ENCODE measurements around the gene GYPC.
A peak's percentile ranks its signal among the peaks of the same experiment; 100 is the strongest.
"Not testable (repeated sequence)": the region's sequence is repeated elsewhere in the genome, so short reads cannot be mapped to it uniquely, and the experiment has no call there.

GYPC gene

DNA sequence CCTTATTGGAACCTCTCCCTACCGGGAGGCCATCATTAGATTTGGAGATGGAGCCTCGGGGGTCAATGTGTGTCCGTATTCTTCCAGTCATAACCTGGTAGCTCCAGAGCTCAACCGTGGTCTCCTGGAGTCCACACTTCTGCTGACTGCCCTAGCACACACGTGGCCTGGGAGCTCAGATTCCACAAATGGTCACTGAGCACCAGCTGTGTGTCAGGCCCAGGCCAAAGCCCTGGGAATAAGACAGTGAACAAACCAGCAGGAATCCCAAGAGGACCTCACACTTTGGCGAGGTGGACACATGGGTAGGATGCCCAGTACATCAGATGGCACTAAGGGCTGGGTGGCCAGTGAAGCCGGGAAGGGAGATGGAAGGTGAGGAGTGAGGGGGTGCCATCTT lies 15.5 kb downstream of the GYPC start:
- no peak for DNase-seq (ENCODE audit: low spot score)

DNA sequence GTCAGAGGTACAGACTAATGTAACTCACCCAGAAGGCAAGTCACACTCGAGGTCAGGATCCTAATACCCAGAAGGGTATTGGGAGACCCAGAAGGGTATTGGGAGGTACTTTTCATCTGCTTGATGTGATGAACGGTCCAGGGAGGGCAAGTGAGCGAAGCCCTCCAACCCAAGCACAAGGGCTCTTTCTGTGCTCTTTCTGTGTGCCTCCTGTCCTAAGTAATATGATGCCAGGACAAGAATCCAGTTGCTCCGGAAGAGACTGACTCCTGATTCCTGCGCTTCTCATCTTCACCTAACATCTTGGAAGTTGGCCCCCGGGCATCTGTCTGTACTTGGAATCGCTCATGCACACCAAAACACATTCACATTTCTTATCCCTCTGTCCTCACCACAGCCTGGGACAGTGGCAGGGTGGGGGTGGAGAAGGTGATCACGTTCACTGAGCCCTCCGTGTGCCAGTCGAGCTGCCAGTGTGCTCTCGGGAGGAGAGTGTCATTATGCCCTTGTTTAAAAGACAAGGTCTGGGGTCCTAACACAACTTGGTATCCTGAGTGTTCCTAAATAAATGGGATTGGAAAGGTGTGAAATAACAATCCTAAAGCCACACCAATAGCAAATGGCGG lies 17.1 kb downstream of the GYPC start:
- DNase-seq (ENCODE audit: low spot score), result no peak

DNA sequence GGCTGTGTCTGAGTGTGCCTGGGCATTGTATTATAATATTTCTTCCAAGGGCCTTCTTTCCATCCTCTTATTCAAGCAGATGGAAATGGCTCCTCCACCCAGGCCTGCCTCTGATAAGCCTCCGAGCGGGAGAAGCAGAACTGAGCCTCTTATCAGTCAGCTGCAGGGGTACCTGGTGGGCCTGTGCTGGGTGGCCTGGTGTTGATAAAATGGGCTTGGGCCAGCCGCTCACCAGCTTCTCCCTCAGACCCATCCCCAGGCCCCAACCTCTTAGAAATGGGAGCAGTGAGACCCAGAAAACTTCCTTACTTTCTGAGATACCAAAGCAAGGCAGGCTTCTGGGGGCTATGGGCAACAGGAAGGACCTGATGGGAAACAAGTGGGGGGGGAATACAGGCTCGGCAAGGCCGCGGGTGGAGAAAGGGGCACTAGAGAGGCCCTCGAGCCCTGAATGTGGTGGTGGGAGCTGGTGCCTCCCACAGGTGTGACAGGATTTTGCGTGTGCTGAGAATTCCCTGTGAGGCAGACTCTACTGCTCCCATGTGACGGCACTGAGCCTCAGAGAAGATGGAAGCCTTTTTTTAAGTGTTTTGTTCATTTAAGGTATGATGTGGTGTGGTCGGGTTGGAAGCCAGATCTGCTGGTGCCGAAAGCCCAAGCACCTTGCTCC lies 18.3 kb downstream of the GYPC start:
- DNase-seq (ENCODE audit: low spot score), result no peak

DNA sequence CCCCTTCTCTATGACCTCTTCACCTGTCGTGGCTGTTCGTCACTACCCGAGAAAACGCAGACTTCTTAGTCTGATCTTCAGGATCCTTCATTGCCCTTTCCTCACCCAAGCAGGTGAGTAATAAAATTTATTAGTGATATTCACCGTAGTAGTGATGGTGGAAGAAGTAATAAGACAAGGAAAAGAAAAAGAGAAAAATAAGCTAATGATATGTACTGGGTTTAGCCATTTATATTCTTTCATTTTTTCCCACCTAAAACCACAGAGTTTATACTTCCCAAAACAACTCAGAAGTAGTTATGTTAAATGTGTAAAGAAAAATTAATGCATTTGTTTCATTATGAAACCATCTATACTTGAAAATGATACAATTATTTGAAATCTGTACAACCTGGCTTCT lies 19.7 kb downstream of the GYPC start:
- no peak for DNase-seq (ENCODE audit: low spot score)

DNA sequence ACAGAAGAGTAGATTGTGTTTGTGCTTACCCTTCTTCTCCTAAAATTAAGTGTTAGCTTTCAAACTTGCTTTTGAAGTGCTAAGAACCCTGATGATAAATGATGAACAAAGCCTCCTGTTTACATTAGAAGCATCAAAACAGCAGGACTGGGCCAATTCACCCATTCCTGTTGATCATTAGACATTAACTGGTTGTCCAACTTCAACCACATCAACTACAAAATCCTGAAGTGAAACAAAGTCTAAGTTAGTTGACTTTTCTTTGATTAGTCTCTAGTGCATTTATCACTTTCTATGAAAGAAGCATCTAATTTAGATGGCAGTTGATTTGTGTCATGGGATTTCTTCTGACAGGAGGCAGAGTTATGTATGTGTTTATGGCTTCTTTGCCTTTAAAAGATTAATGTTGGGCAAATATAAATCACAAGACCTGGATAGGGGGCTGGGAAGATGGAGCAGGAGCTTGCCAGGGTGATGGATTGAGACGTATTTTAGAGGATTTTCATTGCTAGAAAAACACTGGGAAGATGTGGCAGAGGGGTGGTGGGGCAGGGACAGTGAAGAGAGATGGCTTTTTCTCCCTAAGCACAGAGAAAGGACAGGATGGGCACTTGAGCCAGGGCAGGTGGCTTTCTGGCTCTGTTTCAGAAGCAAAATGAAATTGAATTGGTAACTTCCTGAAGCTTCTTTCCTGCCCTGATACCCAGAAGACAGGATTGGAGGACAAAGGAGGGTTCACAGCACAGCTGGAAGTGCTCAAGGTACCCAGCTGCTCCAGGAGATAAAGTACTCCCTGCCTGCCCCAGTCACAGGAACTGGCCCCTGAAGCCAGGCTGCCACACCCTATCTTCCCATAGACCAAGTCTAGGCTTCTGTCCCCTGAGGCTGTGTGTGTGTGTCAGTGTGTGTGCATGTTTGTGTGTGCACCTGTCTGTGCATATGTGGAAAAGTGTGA lies 20.5 kb downstream of the GYPC start:
- DNase-seq (ENCODE audit: low spot score), result no peak

DNA sequence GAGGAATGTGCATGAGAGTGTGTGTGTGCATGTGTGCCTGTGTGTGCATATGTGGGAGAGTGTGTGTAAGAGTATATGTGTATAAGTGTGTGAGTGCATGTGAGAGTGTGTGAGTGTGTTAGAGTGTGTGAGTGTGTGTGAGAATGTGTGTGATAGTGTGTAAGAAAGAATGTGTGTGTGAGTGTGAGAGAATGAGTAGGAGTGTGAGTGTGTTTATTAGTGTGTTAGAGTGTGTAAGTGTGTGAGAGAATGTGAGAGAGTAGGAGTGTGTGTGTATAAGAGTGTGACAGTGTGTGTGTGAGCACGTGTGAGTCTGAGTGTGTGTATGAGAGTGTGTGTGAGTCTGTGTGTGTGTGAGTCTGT lies 21.2 kb downstream of the GYPC start:
- no peak for DNase-seq (ENCODE audit: low spot score)

DNA sequence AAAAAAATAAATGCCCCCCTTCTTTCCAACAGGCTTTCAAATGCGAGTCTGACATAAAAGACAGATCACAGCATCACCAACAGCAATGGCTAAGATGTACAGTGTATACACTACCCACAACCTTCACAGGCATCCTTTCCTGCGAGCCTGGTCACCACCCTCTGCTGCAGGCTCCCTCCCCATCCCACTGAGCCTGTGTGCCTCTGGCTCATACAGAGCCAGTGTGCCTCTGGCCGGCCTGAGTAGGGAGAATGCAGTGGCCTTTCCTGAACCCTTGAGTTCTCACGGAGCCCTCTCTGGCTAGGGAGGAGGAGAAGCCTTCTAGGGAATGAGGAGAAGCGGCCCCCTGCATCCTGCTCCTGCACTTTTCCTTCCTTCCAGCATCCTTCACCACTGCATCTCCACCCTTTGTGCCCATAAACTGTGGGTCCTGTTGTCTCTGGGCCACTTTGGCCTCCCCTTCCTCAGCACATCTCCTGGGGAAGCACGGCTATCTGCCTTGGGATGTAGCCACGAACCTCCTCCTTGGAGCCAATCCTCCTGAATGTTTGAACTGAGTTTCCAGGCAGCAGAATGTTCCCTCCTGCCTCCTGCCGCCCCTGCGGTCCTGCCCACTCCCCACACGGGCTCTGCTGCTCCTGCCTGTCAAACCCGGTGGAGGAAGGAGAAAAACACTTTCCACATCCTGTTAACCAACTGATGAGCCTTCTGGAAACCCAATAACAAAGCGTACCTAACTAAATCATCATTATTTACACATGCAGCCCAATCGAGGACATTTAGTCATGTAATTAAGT lies 22.5 kb downstream of the GYPC start:
- no peak for DNase-seq (ENCODE audit: low spot score)

DNA sequence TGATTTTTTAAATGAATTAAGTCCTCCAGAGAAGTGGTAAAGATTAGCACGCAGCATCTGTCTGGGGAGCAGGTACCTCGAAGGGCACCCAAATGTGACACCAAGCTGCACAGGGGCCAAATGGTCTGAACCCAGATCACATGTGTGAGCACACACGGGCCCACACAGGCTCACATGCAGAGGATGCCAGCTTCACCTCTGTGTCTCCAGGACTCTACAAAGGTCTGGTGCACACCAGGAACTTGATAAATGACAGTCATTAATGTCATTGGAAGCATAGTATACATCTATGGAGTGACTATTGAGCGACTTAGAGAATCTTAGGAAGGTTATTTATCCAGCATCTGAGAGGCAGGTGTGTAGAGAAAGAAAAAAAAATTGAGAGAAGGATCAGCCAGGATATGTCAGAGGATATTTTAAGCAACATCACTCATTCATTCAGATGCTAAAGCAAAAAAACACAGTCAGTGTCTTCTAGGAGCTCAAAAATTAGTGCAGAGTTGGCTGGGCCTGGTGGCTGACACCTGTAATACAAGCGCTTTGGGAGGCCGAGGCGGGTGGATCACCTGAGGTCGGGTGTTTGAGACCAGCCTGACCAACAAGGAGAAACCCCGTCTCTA lies 23.2 kb downstream of the GYPC start:
- no peak for DNase-seq (ENCODE audit: low spot score)

DNA sequence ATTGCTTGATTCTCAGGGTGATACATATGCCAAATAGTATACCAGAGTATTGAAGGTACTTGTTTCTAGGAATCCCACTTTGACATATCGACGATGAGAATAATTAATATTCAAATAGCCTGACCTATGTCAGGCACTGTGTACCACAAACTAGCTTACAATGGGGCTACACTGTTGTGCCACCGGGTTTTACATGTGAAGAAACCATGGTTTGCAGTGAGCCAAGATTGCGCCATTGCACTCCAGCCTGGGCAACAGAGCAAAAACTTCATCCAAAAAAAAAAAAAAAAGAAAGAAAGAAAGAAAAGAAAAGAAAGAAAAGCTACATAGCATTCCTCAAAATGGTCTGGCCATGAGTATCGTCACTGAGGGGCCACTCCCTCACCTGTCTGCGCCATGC lies 25.5 kb downstream of the GYPC start:
- no peak for DNase-seq (ENCODE audit: low spot score)

DNA sequence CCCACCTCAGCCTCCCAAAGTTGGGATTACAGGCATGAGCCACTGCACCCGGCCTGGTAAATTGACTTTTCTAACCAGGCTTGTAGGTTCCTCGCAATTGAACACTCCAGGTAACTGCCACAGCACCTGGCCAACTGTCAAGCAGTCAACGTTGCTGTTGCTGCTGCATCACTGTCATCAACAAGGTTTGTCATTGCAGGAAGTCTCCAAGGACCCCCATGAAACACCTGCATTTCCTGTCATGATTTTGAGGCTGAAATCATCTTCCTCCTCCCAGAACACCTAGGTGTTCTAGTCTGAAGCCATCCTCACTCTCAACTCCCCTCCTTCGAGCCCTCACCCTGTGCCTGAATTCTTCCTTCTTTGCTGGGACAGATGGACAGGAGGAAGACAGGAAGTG lies 29.7 kb downstream of the GYPC start:
- DNase-seq (ENCODE audit: low spot score), result no peak

DNA sequence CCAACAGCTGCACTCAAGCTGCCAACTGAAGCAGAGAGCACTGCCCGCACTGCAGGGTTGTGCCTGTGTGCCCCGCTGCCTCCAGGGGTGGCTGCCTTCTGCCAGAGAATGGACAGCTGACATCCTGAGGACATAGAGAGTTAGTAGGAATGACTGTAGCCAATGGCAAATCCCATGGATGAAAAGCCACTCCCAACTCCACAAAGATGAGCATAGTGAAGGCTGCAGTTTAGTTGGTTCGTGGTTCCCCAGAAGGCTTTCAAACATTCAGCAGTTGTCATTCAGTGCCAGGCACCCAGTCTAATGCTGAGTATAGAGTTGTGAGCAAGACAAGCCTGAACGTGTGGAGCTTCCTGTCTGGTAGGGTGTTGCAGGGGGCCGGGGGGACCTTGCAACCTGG lies 30.3 kb downstream of the GYPC start:
- DNase-seq (ENCODE audit: low spot score), result no peak

DNA sequence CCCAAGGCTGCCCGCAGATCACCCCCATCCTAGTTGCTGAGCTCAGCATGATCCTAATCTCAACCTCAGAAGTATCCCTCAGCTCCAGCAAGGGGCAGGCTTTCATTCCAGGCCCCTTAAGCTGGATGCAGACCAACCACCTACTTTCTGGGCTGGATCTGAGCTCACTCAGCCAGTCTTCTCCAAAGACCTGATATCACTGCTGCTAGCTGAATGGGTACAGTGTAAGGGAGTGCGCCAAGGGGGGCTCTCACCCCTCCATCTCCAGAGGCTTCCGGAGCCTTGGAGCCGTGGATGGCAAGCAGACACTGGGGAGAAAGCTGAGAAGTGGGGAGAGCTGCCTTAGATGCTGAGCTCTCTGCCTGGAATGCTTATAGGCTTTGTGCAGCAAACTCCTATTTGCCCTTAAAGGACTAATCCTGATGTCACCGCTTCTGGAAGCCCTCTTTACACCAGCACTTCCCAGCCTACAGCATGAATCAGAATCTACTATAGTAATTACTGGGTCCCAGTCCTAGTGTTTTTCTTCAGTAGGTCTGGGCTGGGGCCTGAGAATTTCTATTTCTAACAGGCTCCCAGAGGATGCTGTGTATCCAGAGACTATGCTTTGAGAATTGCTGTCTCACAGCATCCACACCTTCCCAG lies 31.0 kb downstream of the GYPC start:
- DNase-seq (ENCODE audit: low spot score), result no peak

DNA sequence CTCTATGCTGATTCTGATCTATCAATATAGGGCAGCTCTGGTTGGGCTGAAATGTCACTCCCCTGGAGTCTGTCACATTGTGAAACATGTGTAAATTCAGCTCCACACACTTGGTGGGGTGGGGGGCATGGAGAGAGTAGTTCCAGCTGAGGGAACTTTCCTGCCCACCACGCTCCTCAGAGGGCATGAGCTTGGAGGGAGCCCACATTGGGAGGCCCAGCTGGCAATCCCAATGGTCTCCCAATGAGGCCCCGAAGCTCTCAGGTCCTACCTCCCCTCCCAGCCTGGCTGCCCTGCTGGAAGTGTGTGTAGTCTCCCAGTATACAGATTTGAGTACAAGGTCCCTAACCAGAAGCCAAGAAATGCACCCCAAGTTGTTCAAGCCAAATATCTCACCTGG lies 31.5 kb downstream of the GYPC start:
- DNase-seq (ENCODE audit: low spot score), result no peak

DNA sequence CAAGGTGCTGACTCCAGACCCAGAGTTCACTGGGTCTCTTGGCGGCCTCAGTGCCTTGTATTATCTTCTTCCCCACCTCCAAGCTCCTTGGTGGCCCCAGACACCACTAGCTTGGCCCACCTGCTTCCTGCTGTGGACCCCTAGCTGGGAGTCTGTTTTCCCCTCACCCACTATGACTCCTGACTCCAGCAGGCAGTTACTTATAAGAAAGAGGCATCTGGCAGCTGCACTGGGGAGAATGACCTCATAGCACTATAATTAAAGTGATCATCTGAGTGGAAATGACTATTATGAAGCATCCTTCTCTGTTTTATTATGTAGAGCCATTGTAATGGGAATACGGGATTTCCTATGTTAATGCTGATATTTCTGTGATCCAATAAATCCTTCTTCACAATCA lies 32.6 kb downstream of the GYPC start:
- DNase-seq (ENCODE audit: low spot score), result not testable (repeated sequence)

DNA sequence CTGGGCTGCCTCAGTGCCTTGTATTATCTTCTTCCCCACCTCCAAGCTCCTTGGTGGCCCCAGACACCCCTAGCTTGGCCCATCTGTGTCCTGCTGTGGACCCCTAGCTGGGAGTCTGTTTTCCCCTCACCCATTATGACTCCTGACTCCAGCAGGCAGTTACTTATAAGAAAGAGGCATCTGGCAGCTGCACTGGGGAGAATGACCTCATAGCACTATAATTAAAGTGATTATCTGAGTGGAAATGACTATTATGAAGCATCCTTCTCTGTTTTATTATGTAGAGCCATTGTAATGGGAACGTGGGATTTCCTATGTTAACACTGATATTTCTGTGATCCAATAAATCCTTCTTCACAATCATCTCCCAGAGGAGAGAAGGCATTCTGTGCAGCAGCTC lies 36.3 kb downstream of the GYPC start:
- DNase-seq (ENCODE audit: low spot score), result not testable (repeated sequence)

DNA sequence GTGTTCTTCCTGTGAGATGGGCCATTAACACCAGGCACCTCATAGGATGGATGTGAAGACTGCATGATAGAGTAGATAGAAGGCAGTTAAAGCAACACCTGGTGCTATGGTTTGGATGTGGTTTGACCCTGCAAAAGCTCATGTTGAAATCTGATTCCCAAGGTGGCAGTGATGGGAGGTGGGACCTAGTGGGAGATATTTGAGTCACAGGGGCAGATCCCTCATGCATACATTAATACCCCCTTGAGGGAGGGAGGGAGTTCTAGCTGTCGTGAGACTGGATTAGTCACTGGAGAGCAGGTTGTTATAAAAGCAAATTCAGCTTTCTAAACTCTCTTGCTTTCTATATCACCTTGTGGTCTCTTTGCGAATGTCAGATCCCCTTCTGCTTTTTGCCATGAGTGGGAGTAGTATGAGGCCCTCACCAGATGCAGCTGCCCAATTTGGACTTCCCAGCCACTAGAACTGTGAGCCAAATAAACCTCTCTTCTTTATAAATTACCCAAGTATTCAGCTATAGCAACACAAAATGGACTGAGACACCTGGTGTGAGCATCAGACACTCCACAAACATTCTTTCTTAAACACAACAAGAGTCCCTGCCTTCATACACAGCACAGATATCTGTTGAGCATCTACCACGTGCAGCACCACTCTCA lies 37.1 kb downstream of the GYPC start:
- DNase-seq (ENCODE audit: low spot score), result not testable (repeated sequence)

DNA sequence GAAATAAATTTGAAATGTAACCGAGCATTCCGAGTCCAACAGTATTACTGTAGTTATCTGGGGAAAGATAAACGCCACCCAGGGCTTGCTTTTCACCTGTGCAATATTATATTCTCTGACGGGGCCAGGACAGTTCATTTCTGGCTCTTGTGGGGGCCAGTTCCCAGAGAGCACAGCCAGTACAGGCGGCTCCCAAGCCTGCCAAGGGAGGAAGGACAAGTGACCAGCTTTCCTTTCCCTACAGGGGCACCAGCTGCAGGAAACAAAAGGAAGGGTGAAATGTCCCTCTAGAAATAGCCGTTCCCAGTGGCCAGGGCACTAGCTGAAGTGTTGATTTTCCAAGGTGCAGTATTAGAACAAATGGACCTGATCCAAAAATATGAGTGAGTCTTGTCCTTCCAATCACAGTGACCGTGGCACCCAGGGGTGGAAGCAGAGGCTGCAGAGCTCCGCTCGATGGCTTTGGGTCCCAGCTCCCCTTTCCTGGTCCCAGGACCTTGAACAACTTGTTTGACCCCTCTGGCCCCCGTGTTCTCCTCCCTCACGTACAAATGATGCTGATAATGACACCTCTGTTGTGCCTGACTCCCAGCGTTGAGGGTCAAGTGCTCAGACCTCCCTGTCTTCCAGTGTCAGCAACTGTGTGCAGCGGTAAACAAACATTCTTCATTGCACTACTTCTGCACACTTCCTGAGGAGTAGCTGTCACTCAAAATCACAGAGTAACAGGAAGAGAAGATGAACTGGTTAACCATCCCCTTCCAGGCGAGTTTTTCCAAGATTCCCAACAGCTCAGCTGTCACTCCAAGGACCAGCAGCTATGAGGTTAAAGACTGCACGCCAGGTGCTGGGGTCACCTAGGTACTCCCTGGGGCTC lies 40.9 kb downstream of the GYPC start:
- DNase-seq (ENCODE audit: low spot score), result no peak

DNA sequence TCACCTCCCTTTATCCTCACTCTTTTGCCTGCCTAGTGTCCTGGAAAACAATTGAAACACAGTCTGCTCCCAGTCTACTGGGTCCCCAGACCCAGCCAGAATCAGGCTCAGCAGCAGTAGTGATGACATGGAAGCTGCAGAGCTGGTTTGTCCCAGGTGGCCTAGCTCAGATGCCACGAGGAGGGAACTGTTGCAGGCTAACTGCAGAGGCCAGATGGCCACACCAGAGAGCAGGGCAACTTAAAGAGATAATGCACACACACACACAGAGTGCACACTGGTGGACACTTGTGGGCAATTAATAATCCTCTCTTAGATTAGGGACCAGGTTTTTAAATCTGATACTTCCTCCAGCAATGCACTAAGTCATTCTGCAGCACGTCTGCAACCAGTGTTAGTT lies 42.4 kb downstream of the GYPC start:
- no peak for DNase-seq (ENCODE audit: low spot score)

DNA sequence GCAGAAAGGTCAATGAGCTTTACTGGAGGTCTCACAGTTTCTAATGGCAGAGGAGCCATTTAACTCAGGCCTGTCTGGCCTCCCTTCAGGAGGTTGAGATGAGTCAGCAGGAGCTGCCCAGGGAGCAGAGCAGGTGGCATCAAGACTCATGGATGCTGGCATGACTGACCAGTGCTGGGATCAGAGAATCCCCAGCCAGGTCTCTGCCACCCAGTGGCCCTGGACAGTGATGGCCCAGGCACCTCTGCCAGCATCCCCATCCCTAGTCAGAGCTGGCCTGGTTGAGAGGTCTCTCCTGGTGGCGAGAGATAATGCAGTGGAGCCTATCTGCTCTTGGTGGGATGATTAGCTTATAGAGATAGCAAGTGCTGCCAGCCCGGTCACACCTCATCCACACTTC lies 43.1 kb downstream of the GYPC start:
- peak; percentile 36 for DNase-seq (ENCODE audit: low spot score)

Measured in kidney tubule cell (primary cell).